T follicular helper cell (primary cell): Measurements from ENCODE around the gene C20orf204.
"Not testable (repeated sequence)": the region's sequence is repeated elsewhere in the genome, so short reads cannot be mapped to it uniquely, and the experiment has no call there.

Source experiments
- DNase-seq: peaks from one replicate; pipeline ENCODE4 v3.0.0-alpha.2; 2020; ENCODE audit warnings: low read depth
- total RNA-seq, 2 experiments: gene quantifications; one replicate each; lab custom pipeline; 2026; lab: John Stamatoyannopoulos, UW

The C20orf204 gene
- 3.5 to 9.2 reads per million in 2 experiments for total RNA-seq

- no peak for DNase-seq
These were observed at the start of gene C20orf204 for GRCh38 chr20:64035933-64036345. Gene C20orf204 (plus strand): TSS chr20:64036182. CDS start chr20:64036324, 142 bp downstream.

GRCh38 chr20:64000906-64001305 is 35.1 kb upstream of the C20orf204 start:
- DNase-seq, result no peak

GRCh38 chr20:64001607-64002011 is 34.4 kb upstream of the C20orf204 start:
- DNase-seq, result no peak

- DNase-seq, result no peak
These were observed 31.8 kb upstream of the C20orf204 start for GRCh38 chr20:64003960-64004725.

- no peak for DNase-seq
These were observed 30.6 kb upstream of the C20orf204 start for GRCh38 chr20:64005394-64005793.

GRCh38 chr20:64006490-64006889 is 29.5 kb upstream of the C20orf204 start:
- DNase-seq, result no peak

GRCh38 chr20:64006902-64007301 is 29.1 kb upstream of the C20orf204 start:
- DNase-seq, result no peak

- no peak for DNase-seq
These were observed 26.1 kb upstream of the C20orf204 start for GRCh38 chr20:64009811-64010387.

- no peak for DNase-seq
These were observed 25.2 kb upstream of the C20orf204 start for GRCh38 chr20:64010711-64011237.

- DNase-seq, result peak; percentile 9
These were observed 24.6 kb upstream of the C20orf204 start for GRCh38 chr20:64011366-64011779.

GRCh38 chr20:64012385-64013154 is 23.4 kb upstream of the C20orf204 start:
- DNase-seq, result not testable (repeated sequence)

GRCh38 chr20:64015635-64016034 is 20.3 kb upstream of the C20orf204 start:
- DNase-seq, result no peak

GRCh38 chr20:64021124-64021975 is 14.6 kb upstream of the C20orf204 start:
- no peak for DNase-seq

GRCh38 chr20:64022671-64023360 is 13.2 kb upstream of the C20orf204 start:
- no peak for DNase-seq

GRCh38 chr20:64023361-64024140 is 12.4 kb upstream of the C20orf204 start:
- DNase-seq, result no peak

GRCh38 chr20:64024141-64024990 is 11.6 kb upstream of the C20orf204 start:
- no peak for DNase-seq

GRCh38 chr20:64025101-64025825 is 10.7 kb upstream of the C20orf204 start:
- no peak for DNase-seq

GRCh38 chr20:64025826-64026412 is 10.1 kb upstream of the C20orf204 start:
- DNase-seq, result no peak
